Choroid plexus epithelial cell (primary cell): ENCODE results near the gene FSTL1.

Experiments
- DNase-seq: peaks from one replicate; pipeline ENCODE4 v3.0.0-alpha.2; 2010; ENCODE audit warnings: low read depth
- H3K4me3 ChIP-seq: 2 replicates; pipeline ENCODE4 v1.5.1; 2011; ENCODE audit warnings: low read depth, mild to moderate bottlenecking, control low read depth, low read length, moderate library complexity
- CTCF ChIP-seq: conservative IDR thresholded peaks from 2 replicates; pipeline ENCODE4 v1.5.1; 2011; ENCODE audit warnings: low read depth, mild to moderate bottlenecking, control low read depth, inconsistent platforms, low read length, moderate library complexity

The FSTL1 gene

GRCh38 chr3:120459196-120459595 lies 8.4 kb upstream of the FSTL1 start:
- DNase-seq: no peak
- no peak overlapping the region for H3K4me3 ChIP-seq
- no peak for TF ChIP-seq CTCF

- DNase-seq: no peak
- no peak for TF ChIP-seq CTCF
- no peak overlapping the region for H3K4me3 ChIP-seq
Measured at GRCh38 chr3:120457827-120458226, 7.0 kb upstream of the FSTL1 start.

- DNase-seq: no peak
- no peak overlapping the region for H3K4me3 ChIP-seq
- TF ChIP-seq CTCF: no peak
Measured at GRCh38 chr3:120454076-120454689, 3.4 kb upstream of the FSTL1 start.

GRCh38 chr3:120452816-120453215 lies 2.0 kb upstream of the FSTL1 start:
- no peak for TF ChIP-seq CTCF
- no peak for DNase-seq
- no peak overlapping the region for H3K4me3 ChIP-seq

- no peak for TF ChIP-seq CTCF
- H3K4me3 ChIP-seq: peak overlapping the region; percentile 7
- no peak for DNase-seq
Measured at GRCh38 chr3:120451806-120452205, 1.0 kb upstream of the FSTL1 start.

- H3K4me3 ChIP-seq: peak overlapping the region; percentile 81
- no peak for DNase-seq
- no peak for TF ChIP-seq CTCF
Measured at GRCh38 chr3:120451272-120451761, 525 bp upstream of the FSTL1 start.
